Upper lobe of left lung (tissue), 4 donors: Measurements from ENCODE around the gene C3orf49.

ENCODE experiments used
- EP300 ChIP-seq, 4 donors: sonication (generic); formaldehyde crosslinking; IDR thresholded peaks; one replicate each; pipeline ENCODE4 v1.5.1; 2017; ENCODE audit warnings: antibody characterized with exemption in 4 of 4, control low read depth in 2 of 4
- POLR2A ChIP-seq, 4 donors: fragments of 450-650 bp; IDR thresholded peaks; one replicate each; pipeline ENCODE4 v1.5.1; 2016 to 2017; ENCODE audit warnings: antibody characterized with exemption in 4 of 4, mild to moderate bottlenecking in 2 of 4
- POLR2AphosphoS5 ChIP-seq, 2 donors: sonication (generic); formaldehyde crosslinking; IDR thresholded peaks; one replicate each; pipeline ENCODE4 v1.5.1; 2017; ENCODE audit warnings: antibody characterized with exemption in 2 of 2
- TF ChIP-seq, protein P1 (sequence below), 6 experiments: fragments of 450-650 bp in 4 of 6; fragments of 200-600 bp in 2 of 6; sonication (generic) in 2 of 6; IDR thresholded peaks; one replicate each; pipeline ENCODE4 v1.5.1; 2016 to 2019; ENCODE audit warnings: antibody characterized with exemption in 6 of 6

DNA sequence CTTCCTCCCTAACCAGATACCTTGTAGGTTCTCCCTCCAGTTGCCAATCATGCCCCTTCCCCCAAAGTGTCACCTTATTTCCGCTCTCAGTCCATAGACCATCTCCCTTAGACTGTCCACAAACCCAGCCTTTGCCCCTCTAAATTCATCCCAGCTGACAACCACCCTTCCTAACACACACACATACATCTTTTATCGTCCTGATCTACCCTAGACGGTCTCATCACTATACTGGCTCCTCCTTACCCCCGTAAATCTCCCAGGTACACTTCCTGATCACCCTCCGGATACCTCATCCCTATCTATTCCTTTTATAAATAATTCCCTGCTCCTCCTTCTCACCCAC lies 43.7 kb downstream of the C3orf49 start:
- no peak for TF ChIP-seq POLR2A (IDR thresholded peaks at IDR 0.05)
- TF ChIP-seq, protein P1, sequence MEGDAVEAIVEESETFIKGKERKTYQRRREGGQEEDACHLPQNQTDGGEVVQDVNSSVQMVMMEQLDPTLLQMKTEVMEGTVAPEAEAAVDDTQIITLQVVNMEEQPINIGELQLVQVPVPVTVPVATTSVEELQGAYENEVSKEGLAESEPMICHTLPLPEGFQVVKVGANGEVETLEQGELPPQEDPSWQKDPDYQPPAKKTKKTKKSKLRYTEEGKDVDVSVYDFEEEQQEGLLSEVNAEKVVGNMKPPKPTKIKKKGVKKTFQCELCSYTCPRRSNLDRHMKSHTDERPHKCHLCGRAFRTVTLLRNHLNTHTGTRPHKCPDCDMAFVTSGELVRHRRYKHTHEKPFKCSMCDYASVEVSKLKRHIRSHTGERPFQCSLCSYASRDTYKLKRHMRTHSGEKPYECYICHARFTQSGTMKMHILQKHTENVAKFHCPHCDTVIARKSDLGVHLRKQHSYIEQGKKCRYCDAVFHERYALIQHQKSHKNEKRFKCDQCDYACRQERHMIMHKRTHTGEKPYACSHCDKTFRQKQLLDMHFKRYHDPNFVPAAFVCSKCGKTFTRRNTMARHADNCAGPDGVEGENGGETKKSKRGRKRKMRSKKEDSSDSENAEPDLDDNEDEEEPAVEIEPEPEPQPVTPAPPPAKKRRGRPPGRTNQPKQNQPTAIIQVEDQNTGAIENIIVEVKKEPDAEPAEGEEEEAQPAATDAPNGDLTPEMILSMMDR (IDR thresholded peaks at IDR 0.05), result no peak
- no peak for TF ChIP-seq POLR2AphosphoS5 (IDR thresholded peaks at IDR 0.05)
- no peak for TF ChIP-seq EP300 (IDR thresholded peaks at IDR 0.05)
